Putamen (tissue), 1 donor: ENCODE results near the gene TXNDC12.
"Not testable (repeated sequence)": the region's sequence is repeated elsewhere in the genome, so short reads cannot be mapped to it uniquely, and the experiment has no call there.

Experiments
- DNase-seq: peaks from one replicate; pipeline ENCODE4 v3.0.0-alpha.2; 2016; ENCODE audit warnings: low spot score

The TXNDC12 gene

GRCh38 chr1:52055066-52055865, at the start of gene TXNDC12:
Gene TXNDC12 (minus strand): TSS chr1:52055191. CDS start chr1:52055096, 95 bp downstream.
- peak; percentile 88 for DNase-seq

- no peak for DNase-seq
Measured at GRCh38 chr1:52102336-52103013, 47.5 kb upstream of the TXNDC12 start.

- no peak for DNase-seq
Measured at GRCh38 chr1:52098139-52098871, 43.3 kb upstream of the TXNDC12 start.

GRCh38 chr1:52096216-52096615, 41.2 kb upstream of the TXNDC12 start:
- no peak for DNase-seq

GRCh38 chr1:52094300-52094699, 39.3 kb upstream of the TXNDC12 start:
- not testable (repeated sequence) for DNase-seq

- DNase-seq: not testable (repeated sequence)
Measured at GRCh38 chr1:52087892-52088291, 32.9 kb upstream of the TXNDC12 start.

- DNase-seq: no peak
Measured at GRCh38 chr1:52080014-52080415, 25.0 kb upstream of the TXNDC12 start.

GRCh38 chr1:52077277-52077676, 22.3 kb upstream of the TXNDC12 start:
- DNase-seq: not testable (repeated sequence)

- no peak for DNase-seq
Measured at GRCh38 chr1:52072291-52072690, 17.3 kb upstream of the TXNDC12 start.

GRCh38 chr1:52070704-52071103, 15.7 kb upstream of the TXNDC12 start:
- no peak for DNase-seq

GRCh38 chr1:52063192-52063591, 8.2 kb upstream of the TXNDC12 start:
- DNase-seq: no peak

- DNase-seq: no peak
Measured at GRCh38 chr1:52060822-52061221, 5.8 kb upstream of the TXNDC12 start.

- no peak for DNase-seq
Measured at GRCh38 chr1:52059888-52060287, 4.9 kb upstream of the TXNDC12 start.

- DNase-seq: no peak
Measured at GRCh38 chr1:52059321-52059720, 4.3 kb upstream of the TXNDC12 start.

GRCh38 chr1:52057876-52058415, 3.0 kb upstream of the TXNDC12 start:
- no peak for DNase-seq

- no peak for DNase-seq
Measured at GRCh38 chr1:52057255-52057654, 2.3 kb upstream of the TXNDC12 start.

- no peak for DNase-seq
Measured at GRCh38 chr1:52056937-52057231, 1.9 kb upstream of the TXNDC12 start.

GRCh38 chr1:52056163-52056936, 1.4 kb upstream of the TXNDC12 start, which contains the start of gene BTF3L4:
Gene BTF3L4 (plus strand): TSS chr1:52056295. CDS start chr1:52059848, 3,553 bp downstream.
- DNase-seq: peak; percentile 95

GRCh38 chr1:52055866-52056162, 823 bp upstream of the TXNDC12 start:
- no peak for DNase-seq

- no peak for DNase-seq
Measured at GRCh38 chr1:52054496-52055065, 410 bp downstream of the TXNDC12 start.

- DNase-seq: no peak
Measured at GRCh38 chr1:52053862-52054261, 1.1 kb downstream of the TXNDC12 start.

- DNase-seq: not testable (repeated sequence)
Measured at GRCh38 chr1:52049337-52049736, 5.7 kb downstream of the TXNDC12 start.
